Tibial nerve (tissue), 4 donors: ENCODE data around the gene RITA1.

ENCODE experiments used
- EP300 ChIP-seq, 2 donors: sonication (generic); formaldehyde crosslinking; IDR thresholded peaks; one replicate each; pipeline ENCODE4 v1.6.1; 2017; ENCODE audit warnings: antibody characterized with exemption in 2 of 2, mild to moderate bottlenecking in 1 of 2
- TF ChIP-seq, protein P1 (sequence below), 5 experiments: fragments of 200-600 bp in 3 of 5; fragments of 450-650 bp in 2 of 5; sonication (generic) in 3 of 5; IDR thresholded peaks; one replicate each; pipeline ENCODE4 v1.5.1; 2016 to 2019; ENCODE audit warnings: antibody characterized with exemption in 5 of 5, mild to moderate bottlenecking in 3 of 5, moderate library complexity in 2 of 5

DNA sequence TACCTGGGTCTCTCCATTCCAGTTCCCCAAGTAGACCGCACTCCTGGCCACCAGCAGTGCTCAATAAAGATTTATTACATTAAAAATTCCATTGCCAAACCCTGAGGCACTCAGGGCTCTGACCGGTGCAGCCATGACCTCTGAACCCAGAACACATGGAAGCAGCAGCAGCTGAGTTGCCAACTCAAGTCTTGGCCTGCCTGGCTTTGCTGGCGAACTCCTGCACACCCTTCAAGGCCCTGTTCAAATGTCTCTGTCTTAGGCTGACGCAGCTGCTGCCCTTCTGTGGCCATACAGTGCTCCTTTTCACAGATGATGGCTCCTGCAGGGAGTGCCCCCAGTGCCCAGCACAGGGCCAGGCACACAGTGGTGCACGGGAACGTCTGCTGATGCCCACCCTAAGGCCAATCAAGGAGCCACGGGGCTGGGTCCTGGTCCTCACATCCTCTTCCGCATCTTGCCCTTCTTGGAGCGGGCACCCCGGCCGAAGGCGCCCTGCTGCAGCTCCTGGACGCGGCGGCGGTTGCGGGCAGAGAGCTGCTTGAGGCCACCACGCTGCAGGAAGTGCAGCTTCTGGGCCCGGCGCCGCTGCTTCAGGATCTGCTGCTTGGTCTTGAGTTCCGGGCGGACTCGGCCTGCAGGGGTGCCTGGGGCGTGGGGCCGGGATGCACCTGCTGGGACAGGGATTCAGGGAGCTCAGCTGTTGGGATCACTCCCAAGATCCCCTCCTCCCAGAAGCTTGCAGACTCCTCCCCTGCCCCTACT lies 26.9 kb upstream of the RITA1 start:
- TF ChIP-seq EP300 (IDR thresholded peaks at IDR 0.05), result no peak
- TF ChIP-seq, protein P1, sequence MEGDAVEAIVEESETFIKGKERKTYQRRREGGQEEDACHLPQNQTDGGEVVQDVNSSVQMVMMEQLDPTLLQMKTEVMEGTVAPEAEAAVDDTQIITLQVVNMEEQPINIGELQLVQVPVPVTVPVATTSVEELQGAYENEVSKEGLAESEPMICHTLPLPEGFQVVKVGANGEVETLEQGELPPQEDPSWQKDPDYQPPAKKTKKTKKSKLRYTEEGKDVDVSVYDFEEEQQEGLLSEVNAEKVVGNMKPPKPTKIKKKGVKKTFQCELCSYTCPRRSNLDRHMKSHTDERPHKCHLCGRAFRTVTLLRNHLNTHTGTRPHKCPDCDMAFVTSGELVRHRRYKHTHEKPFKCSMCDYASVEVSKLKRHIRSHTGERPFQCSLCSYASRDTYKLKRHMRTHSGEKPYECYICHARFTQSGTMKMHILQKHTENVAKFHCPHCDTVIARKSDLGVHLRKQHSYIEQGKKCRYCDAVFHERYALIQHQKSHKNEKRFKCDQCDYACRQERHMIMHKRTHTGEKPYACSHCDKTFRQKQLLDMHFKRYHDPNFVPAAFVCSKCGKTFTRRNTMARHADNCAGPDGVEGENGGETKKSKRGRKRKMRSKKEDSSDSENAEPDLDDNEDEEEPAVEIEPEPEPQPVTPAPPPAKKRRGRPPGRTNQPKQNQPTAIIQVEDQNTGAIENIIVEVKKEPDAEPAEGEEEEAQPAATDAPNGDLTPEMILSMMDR (IDR thresholded peaks at IDR 0.05), result no peak
